ENCODE data around the gene PTCD3.

PTCD3 gene

DNA sequence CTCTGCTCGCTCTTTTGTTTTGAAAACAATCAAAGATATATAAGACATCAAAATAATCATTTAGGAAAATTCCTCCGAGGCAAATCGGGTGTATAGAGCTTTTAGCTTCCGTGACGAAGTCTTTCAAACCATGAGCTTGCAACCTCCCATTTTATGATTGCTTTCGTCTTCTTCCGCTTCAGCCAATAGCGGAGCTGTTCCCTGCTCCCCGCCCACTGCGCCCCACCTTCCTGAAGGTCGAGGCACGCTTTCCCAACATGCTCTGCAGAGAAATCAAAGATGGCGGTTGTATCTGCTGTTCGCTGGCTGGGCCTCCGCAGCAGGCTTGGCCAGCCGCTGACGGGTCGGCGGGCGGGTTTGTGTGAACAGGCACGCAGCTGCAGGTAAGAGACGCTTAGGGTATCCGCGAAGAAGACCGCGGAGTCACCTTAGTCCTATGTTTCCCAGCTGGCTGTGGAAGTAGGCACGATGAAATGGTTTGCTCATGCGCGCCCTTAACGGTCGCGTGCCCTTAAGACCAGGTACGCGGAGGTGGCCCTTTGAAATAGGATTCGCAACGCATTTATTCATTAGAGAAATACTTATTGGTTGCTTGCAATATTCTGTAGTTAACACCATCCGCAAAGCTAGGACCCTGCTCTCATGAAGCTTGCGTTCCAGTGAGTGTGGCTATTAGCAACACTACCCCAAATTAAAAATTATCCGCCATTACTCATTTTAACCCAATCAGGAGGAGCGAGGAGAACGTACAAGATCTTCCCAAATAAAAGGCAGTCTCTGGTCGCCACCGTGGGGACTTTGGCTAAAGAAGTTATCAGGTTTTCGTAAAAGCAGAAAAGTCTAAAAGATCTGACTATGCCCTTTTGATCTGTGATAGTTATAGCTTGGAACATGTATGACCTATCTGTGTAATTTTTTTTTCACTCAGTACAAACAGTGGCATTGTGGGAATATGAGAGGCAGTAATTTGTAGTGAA lies at the start of gene PTCD3:
Gene PTCD3, plus strand, starts transcription at position 267 of the 977 bp plus-strand sequence. Its CDS starts 13 bp downstream, at position 280.
- H3K9me3 ChIP-seq (ENCODE audit: control insufficient read depth, insufficient read depth, low read length), result no peaks in the 10 kb centered on the region
- H3K4me1 ChIP-seq (ENCODE audit: insufficient read depth, low read length), result peaks cover 9% of the 10 kb centered on the region; the same call in 1 of the 2 replicates
- peaks cover 19% of the 10 kb centered on the region; the same call in 1 of the 2 replicates for H3K36me3 ChIP-seq (ENCODE audit: insufficient read depth, low read length)
- H3K9ac ChIP-seq (ENCODE audit: low read depth, low read length), result peak within 1 kb of the TSS; percentile 99

DNA sequence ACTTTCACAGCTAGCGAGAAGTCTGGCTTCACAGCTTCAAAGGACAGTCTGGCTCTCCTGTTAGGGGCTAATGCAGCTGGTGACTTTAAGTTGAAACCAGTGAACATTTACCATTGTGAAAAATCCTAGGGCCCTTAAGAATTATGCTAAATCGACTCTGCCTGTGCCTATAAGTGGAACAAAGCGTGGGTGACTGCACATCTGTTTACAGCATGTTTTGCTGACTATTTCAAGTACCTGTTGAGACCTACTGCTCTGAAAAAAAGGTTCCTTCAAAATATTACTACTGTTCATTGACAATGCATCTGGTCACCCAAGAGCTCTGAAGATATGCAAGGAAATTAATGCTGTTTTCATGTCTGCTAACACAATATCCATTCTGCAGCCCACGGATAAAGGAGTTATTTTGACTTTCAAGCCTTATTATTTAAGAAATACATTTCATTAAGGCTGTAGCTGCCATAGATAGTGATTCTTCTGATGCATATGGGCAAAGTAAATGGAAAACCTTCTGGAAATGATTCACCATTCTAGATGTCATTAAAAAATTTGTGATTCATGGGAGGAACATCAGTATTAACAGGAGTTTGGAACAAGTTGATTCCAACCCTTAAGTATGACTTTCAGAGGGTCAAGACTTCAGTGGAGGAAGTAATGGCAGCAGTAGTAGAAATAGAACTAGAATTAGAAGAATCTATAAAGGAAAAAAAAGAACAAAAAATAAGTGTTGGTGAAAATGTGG lies 49.3 kb upstream of the PTCD3 start:
- Histone ChIP-seq H3K4me1 (ENCODE audit: insufficient read depth, low read length) (no peaks in the 10 kb centered on the region), H3K9ac (ENCODE audit: low read depth, low read length) (no peak overlapping the region), H3K36me3 (ENCODE audit: insufficient read depth, low read length) (peaks cover 17% of the 10 kb centered on the region), H3K9me3 (ENCODE audit: control insufficient read depth, insufficient read depth, low read length) (no peaks in the 10 kb centered on the region)

DNA sequence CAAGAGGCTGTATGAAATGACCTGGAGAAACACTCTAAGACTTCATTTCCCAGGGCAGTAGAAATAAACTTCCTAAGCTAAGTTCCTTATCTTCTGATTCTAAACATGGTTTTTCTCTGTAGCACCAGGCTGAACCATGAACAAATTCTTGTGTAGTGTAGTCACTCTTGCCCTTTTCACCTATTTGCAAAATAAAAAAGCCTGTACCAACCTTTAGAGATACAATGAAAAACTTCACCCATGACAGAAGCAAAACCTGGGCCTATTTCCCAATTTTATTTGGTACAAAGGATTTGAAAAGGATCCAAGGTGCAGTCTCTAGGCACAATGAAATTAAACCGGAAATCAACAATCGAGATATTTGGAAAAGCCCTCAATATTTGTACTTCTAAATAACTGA lies 44.0 kb upstream of the PTCD3 start:
- Histone ChIP-seq H3K4me1 (ENCODE audit: insufficient read depth, low read length) (no peaks in the 10 kb centered on the region), H3K36me3 (ENCODE audit: insufficient read depth, low read length) (peaks cover 32% of the 10 kb centered on the region; the same call in 1 of the 2 replicates), H3K9ac (ENCODE audit: low read depth, low read length) (no peak overlapping the region), H3K9me3 (ENCODE audit: control insufficient read depth, insufficient read depth, low read length) (peaks cover 6% of the 10 kb centered on the region)

DNA sequence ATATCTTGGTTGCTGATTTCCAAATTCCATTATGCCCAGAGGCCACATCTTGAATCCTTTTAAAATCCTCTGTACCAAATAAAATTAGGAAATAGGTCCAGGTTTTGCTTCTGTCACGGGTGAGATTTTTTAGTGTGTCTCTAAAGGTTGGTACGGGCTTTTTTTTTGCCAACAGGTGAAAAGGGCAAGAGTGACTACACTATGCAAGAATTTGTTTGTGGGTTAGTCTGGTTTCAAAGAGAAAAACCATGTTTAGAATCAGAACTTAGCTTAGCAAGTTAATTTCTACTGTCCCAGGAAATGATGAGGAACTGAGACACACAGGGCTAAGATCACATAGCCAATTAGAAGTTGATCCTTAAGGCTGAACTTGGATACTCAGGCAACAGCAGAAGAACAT lies 42.0 kb upstream of the PTCD3 start:
- Histone ChIP-seq H3K9ac (ENCODE audit: low read depth, low read length) (no peak overlapping the region), H3K36me3 (ENCODE audit: insufficient read depth, low read length) (peaks cover 40% of the 10 kb centered on the region), H3K4me1 (ENCODE audit: insufficient read depth, low read length) (no peaks in the 10 kb centered on the region), H3K9me3 (ENCODE audit: control insufficient read depth, insufficient read depth, low read length) (peaks cover 6% of the 10 kb centered on the region)

DNA sequence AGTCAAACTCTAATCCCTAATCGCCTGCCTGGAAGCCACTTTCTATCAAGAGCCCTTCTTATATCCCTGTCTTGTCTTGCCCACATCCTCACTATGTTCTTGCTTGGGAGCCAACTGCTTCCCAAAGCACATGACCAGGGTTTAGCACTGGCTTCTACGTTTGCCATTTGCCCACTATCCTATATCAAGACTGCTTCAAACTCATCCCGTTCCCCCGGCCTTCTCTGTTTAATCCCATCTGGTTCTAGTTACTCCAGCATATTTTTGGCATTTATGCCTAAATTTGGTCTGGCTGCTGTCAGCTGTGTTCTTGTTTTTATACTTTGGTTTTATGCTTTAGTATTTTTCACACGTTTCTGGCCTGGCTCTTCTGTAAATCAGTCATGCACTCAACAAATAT lies 40.5 kb upstream of the PTCD3 start:
- Histone ChIP-seq H3K36me3 (ENCODE audit: insufficient read depth, low read length) (peaks cover 47% of the 10 kb centered on the region), H3K9ac (ENCODE audit: low read depth, low read length) (no peak overlapping the region), H3K4me1 (ENCODE audit: insufficient read depth, low read length) (no peaks in the 10 kb centered on the region), H3K9me3 (ENCODE audit: control insufficient read depth, insufficient read depth, low read length) (peaks cover 6% of the 10 kb centered on the region)

DNA sequence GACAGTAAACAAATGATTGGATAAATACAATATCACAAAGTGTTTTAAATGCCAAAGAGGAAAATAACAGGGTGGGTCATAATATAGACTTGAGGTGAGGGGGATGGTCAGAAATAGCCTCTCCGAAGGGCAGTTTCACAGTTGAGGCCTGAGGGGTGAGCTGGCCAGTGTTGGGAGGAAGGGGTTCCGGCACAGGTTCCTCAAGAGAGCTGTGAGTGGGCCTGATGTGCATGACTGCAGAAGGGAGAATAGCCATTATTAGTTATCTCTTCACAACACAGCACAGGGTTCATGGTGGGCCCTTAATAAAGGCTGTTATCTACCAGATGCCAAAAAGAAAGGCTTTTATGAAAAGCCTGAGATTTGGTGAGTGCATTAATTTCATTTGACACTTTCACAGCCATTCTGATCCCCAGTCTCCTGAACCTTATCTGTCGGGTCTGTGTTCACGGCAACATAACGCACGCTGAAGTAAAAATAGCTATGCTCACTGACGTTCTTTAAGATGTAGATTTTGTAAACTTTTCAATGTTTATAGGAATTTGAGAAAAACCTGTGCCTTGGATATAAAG lies 39.9 kb upstream of the PTCD3 start:
- H3K4me1 ChIP-seq (ENCODE audit: insufficient read depth, low read length), result no peaks in the 10 kb centered on the region
- no peak overlapping the region for H3K9ac ChIP-seq (ENCODE audit: low read depth, low read length)
- H3K9me3 ChIP-seq (ENCODE audit: control insufficient read depth, insufficient read depth, low read length), result peaks cover 6% of the 10 kb centered on the region
- peaks cover 48% of the 10 kb centered on the region for H3K36me3 ChIP-seq (ENCODE audit: insufficient read depth, low read length)

DNA sequence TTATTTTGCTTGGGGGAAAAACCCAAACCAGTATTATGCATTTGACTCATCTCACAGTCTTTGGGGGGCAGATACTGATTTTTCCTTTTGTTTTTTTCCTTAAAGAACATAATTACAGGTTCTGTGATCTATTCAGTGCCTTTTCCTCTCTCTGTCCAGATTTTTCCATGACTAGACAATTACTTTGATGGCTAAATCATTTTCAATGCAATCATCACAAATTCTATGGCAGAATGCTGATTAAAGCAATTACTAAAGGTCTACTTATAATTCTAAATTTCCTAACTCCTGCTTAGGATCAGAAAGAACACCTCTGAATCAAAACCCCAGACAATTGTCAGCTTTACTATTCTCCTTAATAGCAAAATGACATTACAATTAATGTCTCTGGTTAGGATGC lies 39.1 kb upstream of the PTCD3 start:
- H3K4me1 ChIP-seq (ENCODE audit: insufficient read depth, low read length), result no peaks in the 10 kb centered on the region
- H3K36me3 ChIP-seq (ENCODE audit: insufficient read depth, low read length), result peaks cover 50% of the 10 kb centered on the region
- H3K9me3 ChIP-seq (ENCODE audit: control insufficient read depth, insufficient read depth, low read length), result peaks cover 6% of the 10 kb centered on the region
- no peak overlapping the region for H3K9ac ChIP-seq (ENCODE audit: low read depth, low read length)

DNA sequence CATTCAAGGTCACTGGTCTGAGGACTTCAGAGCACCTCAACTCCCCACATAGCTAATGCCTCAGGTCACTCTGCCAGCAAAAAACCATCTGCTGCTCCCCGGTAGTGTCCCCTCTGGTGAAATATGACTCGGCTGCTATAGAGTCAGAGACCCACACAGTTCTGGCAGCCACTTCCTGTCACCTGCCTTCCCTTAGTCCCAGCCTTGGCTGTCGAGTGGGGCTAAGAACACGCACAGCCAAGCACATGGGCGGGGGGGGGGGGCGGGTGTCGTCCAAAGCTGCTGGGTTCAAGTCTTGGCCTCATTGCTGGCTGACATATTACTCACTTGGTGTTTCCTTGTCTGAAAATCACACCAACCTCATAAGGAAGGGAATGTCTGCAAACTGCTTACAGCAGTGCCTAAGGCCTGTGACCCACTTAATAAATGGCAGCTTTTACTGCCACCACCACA lies 37.9 kb upstream of the PTCD3 start:
- no peaks in the 10 kb centered on the region for H3K4me1 ChIP-seq (ENCODE audit: insufficient read depth, low read length)
- peaks cover 49% of the 10 kb centered on the region for H3K36me3 ChIP-seq (ENCODE audit: insufficient read depth, low read length)

DNA sequence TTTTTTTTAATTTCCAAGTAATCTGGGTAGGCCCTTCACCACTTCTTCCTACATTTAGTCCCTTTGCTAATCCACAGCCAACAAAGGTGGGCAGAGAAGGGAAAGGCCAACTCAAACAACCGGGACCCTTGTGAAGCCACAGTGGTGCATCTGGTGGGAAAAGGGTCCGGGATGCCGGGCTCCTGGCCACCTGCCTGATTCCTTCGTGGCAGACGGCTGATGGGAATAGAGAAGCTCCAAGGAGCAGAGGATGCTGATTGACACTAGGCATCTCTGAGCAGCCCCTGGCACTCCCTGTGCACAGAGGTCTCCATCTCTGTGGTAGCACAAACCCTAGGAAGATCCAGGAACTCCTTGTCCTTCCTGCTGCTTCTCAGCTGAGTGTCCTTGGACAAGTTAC lies 37.4 kb upstream of the PTCD3 start:
- peaks cover 46% of the 10 kb centered on the region for H3K36me3 ChIP-seq (ENCODE audit: insufficient read depth, low read length)
- no peaks in the 10 kb centered on the region for H3K4me1 ChIP-seq (ENCODE audit: insufficient read depth, low read length)
- H3K9ac ChIP-seq (ENCODE audit: low read depth, low read length), result no peak overlapping the region
- H3K9me3 ChIP-seq (ENCODE audit: control insufficient read depth, insufficient read depth, low read length), result peaks cover 4% of the 10 kb centered on the region

More for the DNA sequence above, 37.9 kb upstream of the PTCD3 start:
- Histone ChIP-seq H3K9me3 (ENCODE audit: control insufficient read depth, insufficient read depth, low read length) (peaks cover 6% of the 10 kb centered on the region), H3K9ac (ENCODE audit: low read depth, low read length) (no peak overlapping the region)

DNA sequence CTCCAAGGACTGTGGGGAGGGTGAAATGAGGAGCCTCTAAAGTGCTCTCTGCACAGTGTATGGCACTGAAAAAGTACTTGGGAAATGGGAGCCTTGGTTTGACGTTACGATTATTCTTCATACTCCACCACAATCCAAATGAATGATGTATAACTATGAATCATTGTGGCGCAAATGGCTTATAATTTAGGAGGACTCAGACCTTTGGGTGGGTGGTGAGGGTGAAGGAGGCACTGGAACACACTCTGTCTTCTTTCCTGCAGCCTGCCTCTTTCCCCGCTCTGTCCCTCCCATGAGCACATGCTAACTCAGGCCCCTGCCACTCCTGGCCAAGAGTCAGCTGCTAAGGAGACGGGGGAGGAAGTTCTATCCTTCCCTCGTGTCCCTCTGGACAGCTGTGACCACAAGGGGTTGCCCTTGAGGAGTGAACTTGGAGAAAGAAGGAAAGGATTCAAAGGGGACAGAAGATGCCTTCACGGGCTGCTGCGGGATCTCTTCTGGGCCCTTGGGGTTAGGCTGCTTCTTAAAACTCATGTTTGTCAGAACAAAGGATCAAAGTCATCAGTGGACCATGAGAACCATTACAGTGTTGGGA lies 36.8 kb upstream of the PTCD3 start:
- H3K36me3 ChIP-seq (ENCODE audit: insufficient read depth, low read length), result peaks cover 44% of the 10 kb centered on the region
- no peak overlapping the region for H3K9ac ChIP-seq (ENCODE audit: low read depth, low read length)
- H3K9me3 ChIP-seq (ENCODE audit: control insufficient read depth, insufficient read depth, low read length), result no peaks in the 10 kb centered on the region
- H3K4me1 ChIP-seq (ENCODE audit: insufficient read depth, low read length), result no peaks in the 10 kb centered on the region

DNA sequence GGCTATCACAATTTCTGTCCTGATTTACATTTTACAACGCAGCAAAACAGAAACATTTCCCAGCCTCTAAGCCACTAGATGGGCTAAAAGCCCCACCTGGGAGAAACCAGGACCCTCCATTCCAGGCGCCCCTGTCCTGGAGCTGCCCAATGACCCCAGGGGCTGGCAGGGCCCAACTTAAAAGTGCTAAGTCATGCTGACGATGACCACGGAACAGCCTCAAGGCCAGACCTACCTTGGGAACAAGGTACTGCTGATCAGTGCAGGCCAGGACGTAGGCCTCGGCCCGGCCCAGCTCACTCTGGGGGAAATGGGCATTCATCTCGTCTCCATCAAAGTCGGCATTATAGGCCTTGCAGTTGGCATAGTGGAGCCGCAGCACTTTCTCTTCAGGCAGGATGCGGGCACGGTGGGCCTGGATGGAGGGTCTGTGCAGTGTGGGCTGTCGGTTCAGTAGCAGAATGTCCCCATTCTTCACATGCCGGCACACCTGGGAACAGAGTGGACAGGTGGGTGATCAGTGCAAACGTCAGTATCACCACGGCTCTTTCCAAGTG lies 36.2 kb upstream of the PTCD3 start:
- Histone ChIP-seq H3K9ac (ENCODE audit: low read depth, low read length) (no peak overlapping the region), H3K36me3 (ENCODE audit: insufficient read depth, low read length) (peaks cover 43% of the 10 kb centered on the region), H3K4me1 (ENCODE audit: insufficient read depth, low read length) (no peaks in the 10 kb centered on the region), H3K9me3 (ENCODE audit: control insufficient read depth, insufficient read depth, low read length) (no peaks in the 10 kb centered on the region)

DNA sequence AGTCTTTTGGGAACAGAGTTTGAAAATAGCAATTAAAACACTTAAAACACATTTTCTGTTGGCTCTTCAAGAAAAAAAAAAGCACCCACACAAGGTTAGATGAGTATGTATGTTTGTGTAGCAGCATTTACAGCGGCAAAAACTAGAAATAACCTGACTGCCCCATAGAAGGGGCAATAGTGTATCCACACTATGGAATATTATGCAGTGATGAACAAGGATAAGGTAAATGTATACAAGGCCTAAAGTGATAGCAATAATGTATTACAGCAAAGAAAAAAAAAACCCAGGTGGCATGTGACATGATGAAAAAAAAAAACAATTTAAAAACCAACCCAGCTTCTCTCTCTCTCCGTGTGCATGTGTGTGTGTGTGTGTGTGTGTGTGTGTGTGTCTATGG lies 35.2 kb upstream of the PTCD3 start:
- H3K9me3 ChIP-seq (ENCODE audit: control insufficient read depth, insufficient read depth, low read length), result no peaks in the 10 kb centered on the region
- no peaks in the 10 kb centered on the region for H3K4me1 ChIP-seq (ENCODE audit: insufficient read depth, low read length)
- H3K36me3 ChIP-seq (ENCODE audit: insufficient read depth, low read length), result peaks cover 42% of the 10 kb centered on the region
- no peak overlapping the region for H3K9ac ChIP-seq (ENCODE audit: low read depth, low read length)

DNA sequence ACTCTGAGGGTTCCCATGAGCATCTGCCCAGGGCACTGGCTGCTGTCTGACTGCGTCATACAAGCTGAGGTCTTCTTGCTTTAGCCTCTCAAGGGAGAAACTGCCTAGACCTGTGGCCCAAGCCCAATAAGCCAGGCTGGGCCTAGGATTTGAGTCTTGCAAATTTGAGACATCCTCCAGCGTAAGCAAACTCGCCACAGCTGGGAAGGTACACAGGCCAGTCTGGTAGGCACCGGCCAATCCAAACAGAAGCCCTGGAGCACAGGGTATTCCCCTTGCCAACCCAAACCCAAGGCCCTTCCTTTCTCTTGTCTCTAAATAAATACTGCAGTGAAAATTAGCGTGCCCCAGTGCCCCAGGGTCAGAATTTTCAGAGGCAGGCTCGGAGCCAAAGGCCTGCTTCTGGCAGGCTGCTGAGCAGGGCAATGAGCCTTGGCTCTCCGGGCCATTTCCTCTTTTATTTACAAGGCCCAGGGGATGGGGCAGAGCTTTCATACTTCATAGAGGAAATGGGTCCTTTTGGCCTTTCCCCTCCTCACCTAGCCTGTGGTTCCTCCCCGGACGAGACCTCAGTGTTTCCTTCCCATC lies 33.7 kb upstream of the PTCD3 start:
- H3K36me3 ChIP-seq (ENCODE audit: insufficient read depth, low read length), result peaks cover 48% of the 10 kb centered on the region
- no peaks in the 10 kb centered on the region for H3K4me1 ChIP-seq (ENCODE audit: insufficient read depth, low read length)
- H3K9ac ChIP-seq (ENCODE audit: low read depth, low read length), result no peak overlapping the region

More for the DNA sequence above, 33.7 kb upstream of the PTCD3 start:
- no peaks in the 10 kb centered on the region for H3K9me3 ChIP-seq (ENCODE audit: control insufficient read depth, insufficient read depth, low read length)
